ENCODE results near the gene CHST13. TPM values are rescaled to one million over a fixed set of nuclear protein-coding genes. Genes with fewer than 3 reads are reported as not detected.

CHST13 gene
- total and polyA plus RNA-seq, 2 of the 4 experiments (the other 2 are of a cell fraction), result not detected

- in situ Hi-C loops (cut with MboI; ENCODE audit: low sequenced_read_pairs), result no loop called here
- dilution Hi-C loops (cut with HindIII; ENCODE audit: low sequenced_read_pairs, unreplicated experiment), result no loop called here
- ATAC-seq (ENCODE audit: low read depth), result no peak
Observed at GRCh38 chr3:126477061-126477380, 46.9 kb upstream of the CHST13 start.

More at GRCh38 chr3:126477061-126477380, 46.9 kb upstream of the CHST13 start:
- H3K4ac ChIP-seq (ENCODE audit: low read depth, low read length), result no peak overlapping the region
- no peak overlapping the region for H3K27ac ChIP-seq (ENCODE audit: insufficient read depth, low read length)
- no peak overlapping the region for H3K4me3 ChIP-seq (ENCODE audit: insufficient read depth, low read depth, low read length)
- H2BK20ac ChIP-seq (ENCODE audit: low read depth, low read length), result no peak overlapping the region
- H4K91ac ChIP-seq (ENCODE audit: insufficient read depth, low read depth, low read length), result no peak overlapping the region
- H3K18ac ChIP-seq (ENCODE audit: low read depth, low read length), result no peak overlapping the region
- no peaks in the 10 kb centered on the region; the same call in 1 of the 2 replicates for H3K27me3 ChIP-seq (ENCODE audit: control insufficient read depth, insufficient read depth, low read length)
- BruUV-seq (replicated peaks), result no TSS peak
- peaks cover 2% of the 10 kb centered on the region; the same call in 1 of the 2 replicates for H3K36me3 ChIP-seq (ENCODE audit: control insufficient read depth, insufficient read depth, low read length)
- no peak overlapping the region for H2AK5ac ChIP-seq (ENCODE audit: low read depth, low read length)
- no peak overlapping the region for H3K4me2 ChIP-seq (ENCODE audit: low read depth, low read length)
- peaks cover 21 to 33% of the 10 kb centered on the region in 2 experiments for H3K79me1 ChIP-seq (ENCODE audit: low read depth in 1 of 2, low read length in 2 of 2)
- H3K9ac ChIP-seq (ENCODE audit: low read depth, low read length), result no peak overlapping the region
- no peak overlapping the region for H3K56ac ChIP-seq (ENCODE audit: extremely low read depth, insufficient read depth, low read length)
- H2BK120ac ChIP-seq (ENCODE audit: low read depth, low read length), result no peak overlapping the region
- CTCF ChIA-PET, result no interaction called here
- peaks cover 28% of the 10 kb centered on the region for H4K20me1 ChIP-seq (ENCODE audit: insufficient read depth, low read length)
- no peaks in the 10 kb centered on the region for H3K9me3 ChIP-seq (ENCODE audit: control insufficient read depth, insufficient read depth, low read length)
- H3K23ac ChIP-seq (ENCODE audit: low read depth, low read length), result no peak overlapping the region
- WGBS, 2 experiments (ENCODE audit: extremely low coverage in 2 of 2, insufficient read length in 1 of 2), result 80% methylated on average over 2 of the region's 4 CpGs; no CpG with 5 or more reads in 1 of the 2 experiments
- POLR2A ChIA-PET (ENCODE audit: unreplicated experiment), result interaction anchor here (0.6 kb wide), 1 partner anchor 212 kb away, joined by 3 read pairs; no protein-coding TSS in a partner anchor
- H3K14ac ChIP-seq (replicated peaks; ENCODE audit: low read depth, low read length), result no peak overlapping the region
- H4K5ac ChIP-seq (ENCODE audit: low read depth, low read length), result no peak overlapping the region
- no peak overlapping the region for H2BK15ac ChIP-seq (ENCODE audit: low read depth, low read length)
- peaks cover 25% of the 10 kb centered on the region for H3K9me1 ChIP-seq (ENCODE audit: insufficient read depth, low read length)
- H2BK5ac ChIP-seq (ENCODE audit: low read depth, low read length, poor library complexity, severe bottlenecking), result no peak overlapping the region
- no peak for TF ChIP-seq SMC3 (IDR thresholded peaks at IDR 0.05; ENCODE audit: low read depth, low read length)
- no peak for TF ChIP-seq MAFK (IDR thresholded peaks at IDR 0.05; ENCODE audit: low read depth, low read length)
- TF ChIP-seq NFE2L2 (IDR thresholded peaks at IDR 0.05; ENCODE audit: low read depth, low read length), result no peak
- TF ChIP-seq, protein P1, sequence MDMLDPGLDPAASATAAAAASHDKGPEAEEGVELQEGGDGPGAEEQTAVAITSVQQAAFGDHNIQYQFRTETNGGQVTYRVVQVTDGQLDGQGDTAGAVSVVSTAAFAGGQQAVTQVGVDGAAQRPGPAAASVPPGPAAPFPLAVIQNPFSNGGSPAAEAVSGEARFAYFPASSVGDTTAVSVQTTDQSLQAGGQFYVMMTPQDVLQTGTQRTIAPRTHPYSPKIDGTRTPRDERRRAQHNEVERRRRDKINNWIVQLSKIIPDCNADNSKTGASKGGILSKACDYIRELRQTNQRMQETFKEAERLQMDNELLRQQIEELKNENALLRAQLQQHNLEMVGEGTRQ (IDR thresholded peaks at IDR 0.05; ENCODE audit: low read depth, low read length), result no peak
- no peak for TF ChIP-seq CHD1 (IDR thresholded peaks at IDR 0.05; ENCODE audit: low read depth, low read length)
- TF ChIP-seq CTCF (conservative IDR thresholded peaks at IDR 0.05; ENCODE audit: low read depth, low read length), result no peak
- no peak for TF ChIP-seq RAD21 (IDR thresholded peaks at IDR 0.05; ENCODE audit: low read length)
- no peak for TF ChIP-seq RFX5 (IDR thresholded peaks at IDR 0.05; ENCODE audit: low read depth, low read length)
- no peak for TF ChIP-seq POLR2A (IDR thresholded peaks at IDR 0.05; ENCODE audit: low read depth, low read length)
- no peak for TF ChIP-seq RCOR1 (IDR thresholded peaks at IDR 0.05; ENCODE audit: insufficient replicate concordance, low read length)
- no peak for TF ChIP-seq CEBPB (IDR thresholded peaks at IDR 0.05; ENCODE audit: low read depth, low read length)
- TF ChIP-seq MAZ (IDR thresholded peaks at IDR 0.05; ENCODE audit: borderline replicate concordance, low read depth, low read length), result no peak
- no peak for TF ChIP-seq BHLHE40 (IDR thresholded peaks at IDR 0.05; ENCODE audit: low read depth, low read length)
- TF ChIP-seq, protein P2, sequence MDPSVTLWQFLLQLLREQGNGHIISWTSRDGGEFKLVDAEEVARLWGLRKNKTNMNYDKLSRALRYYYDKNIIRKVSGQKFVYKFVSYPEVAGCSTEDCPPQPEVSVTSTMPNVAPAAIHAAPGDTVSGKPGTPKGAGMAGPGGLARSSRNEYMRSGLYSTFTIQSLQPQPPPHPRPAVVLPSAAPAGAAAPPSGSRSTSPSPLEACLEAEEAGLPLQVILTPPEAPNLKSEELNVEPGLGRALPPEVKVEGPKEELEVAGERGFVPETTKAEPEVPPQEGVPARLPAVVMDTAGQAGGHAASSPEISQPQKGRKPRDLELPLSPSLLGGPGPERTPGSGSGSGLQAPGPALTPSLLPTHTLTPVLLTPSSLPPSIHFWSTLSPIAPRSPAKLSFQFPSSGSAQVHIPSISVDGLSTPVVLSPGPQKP (IDR thresholded peaks at IDR 0.05; ENCODE audit: borderline replicate concordance, low read depth, low read length), result no peak
- TF ChIP-seq FOS (IDR thresholded peaks at IDR 0.05; ENCODE audit: low read depth, low read length), result no peak
- intact Hi-C loops (cut with micrococcal nuclease), result loop anchor here (5.0 to 10.0 kb wide), 2 partner anchors 220 to 342 kb away; no protein-coding TSS in a partner anchor
- no peak overlapping the region for H2AK9ac ChIP-seq (replicated peaks; ENCODE audit: low read depth, low read length, poor library complexity)
- H3K4me1 ChIP-seq (ENCODE audit: control insufficient read depth, insufficient read depth, low read length), result peaks cover 16% of the 10 kb centered on the region
- peak overlapping the region; percentile 60 for H2AFZ ChIP-seq (replicated peaks; ENCODE audit: low read length, poor library complexity)
- H4K8ac ChIP-seq (ENCODE audit: low read depth in 2 of 2, low read length in 2 of 2), result no peak overlapping the region; a peak in 1 of 4 replicates
- DNase-seq, result no peak
